Spinal cord (tissue), 10 donors: ENCODE data around the gene PRTFDC1. TPM values are rescaled to one million over a fixed set of nuclear protein-coding genes. Genes with fewer than 3 reads are reported as not detected.

Source experiments
- DNase-seq, 6 donors: peaks; one replicate each; pipeline versions ENCODE4 v3.0.0 to v3.0.0-alpha.2; 2013 to 2015; ENCODE audit warnings: low spot score in 6 of 6, low read depth in 4 of 6
- H3K27ac ChIP-seq: one replicate; pipeline ENCODE4 v1.5.1; 2013; ENCODE audit warnings: low read depth, low read length, control low read depth
- H3K27me3 ChIP-seq: one replicate; pipeline ENCODE4 v1.6.1; 2013; ENCODE audit warnings: low read length; ENCODE audit not compliant: control insufficient read depth, insufficient read depth
- H3K36me3 ChIP-seq: one replicate; pipeline ENCODE4 v1.6.1; 2013; ENCODE audit warnings: low read length; ENCODE audit not compliant: control insufficient read depth, insufficient read depth
- H3K4me1 ChIP-seq: one replicate; pipeline ENCODE4 v1.6.1; 2013; ENCODE audit warnings: low read length; ENCODE audit not compliant: control insufficient read depth, insufficient read depth
- H3K4me3 ChIP-seq: one replicate; pipeline ENCODE4 v1.5.1; 2013; ENCODE audit warnings: low read depth, low read length, control low read depth
- H3K9me3 ChIP-seq: one replicate; pipeline ENCODE4 v1.6.1; 2013; ENCODE audit warnings: low read length; ENCODE audit not compliant: control insufficient read depth, insufficient read depth
- WGBS: methylation state at CpG from one replicate; pipeline ENCODE4 v1.1.5; 2013; ENCODE audit warnings: missing lambda C conversion rate; ENCODE audit not compliant: insufficient coverage; 5-methylcytosine and 5-hydroxymethylcytosine counted together
- polyA plus RNA-seq, 2 donors: library from polyadenylated mRNA; unstranded; fragments of 120-200 nt; gene quantifications; one replicate each; pipeline ENCODE4 v1.2.1, GENCODE V29; 2013; ENCODE audit not compliant: insufficient read length in 2 of 2
- total RNA-seq, 2 donors: library from RNA; depleted of rRNA in 1 of 2; stranded (reverse); fragments of 120-200 nt in 1 of 2; fragments of >200 nt in 1 of 2; gene quantifications; one replicate each; pipeline versions ENCODE4 v1.2.3 to v1.2.4, GENCODE V29; 2013 to 2014
- donor health status: healthy.

PRTFDC1 gene
- total and polyA plus RNA-seq, 4 donors: 28.7 to 45.4 (median 36.5) TPM

- Histone ChIP-seq H3K9me3 (no peaks in the 10 kb centered on the region), H3K4me1 (peaks cover 4% of the 10 kb centered on the region), H3K4me3 (no peak overlapping the region), H3K36me3 (peaks cover 2% of the 10 kb centered on the region), H3K27ac (no peak overlapping the region), H3K27me3 (no peaks in the 10 kb centered on the region)
- DNase-seq: no peak
Observed at GRCh38 chr10:24853661-24854060, 98.7 kb downstream of the PRTFDC1 start.

- Histone ChIP-seq H3K27ac (no peak overlapping the region), H3K9me3 (no peaks in the 10 kb centered on the region), H3K27me3 (no peaks in the 10 kb centered on the region), H3K4me3 (no peak overlapping the region), H3K4me1 (peaks cover 4% of the 10 kb centered on the region), H3K36me3 (peaks cover 2% of the 10 kb centered on the region)
- peak in 2 of 6 donors; percentile 81 to 92 for DNase-seq
- WGBS: 28% methylated on average over 11 of the region's 11 CpGs
Observed at GRCh38 chr10:24851629-24852028, 100.8 kb downstream of the PRTFDC1 start.

- peaks cover 2% of the 10 kb centered on the region for H3K36me3 ChIP-seq
- WGBS: 40% methylated on average over 1 of the region's 1 CpG
- DNase-seq: no peak
- H3K9me3 ChIP-seq: no peaks in the 10 kb centered on the region
- H3K4me3 ChIP-seq: no peak overlapping the region
- no peak overlapping the region for H3K27ac ChIP-seq
- peaks cover 4% of the 10 kb centered on the region for H3K4me1 ChIP-seq
- H3K27me3 ChIP-seq: no peaks in the 10 kb centered on the region
Observed at GRCh38 chr10:24850727-24851296, 101.6 kb downstream of the PRTFDC1 start.

GRCh38 chr10:24849501-24850299 is 102.7 kb downstream of the PRTFDC1 start:
- H3K9me3 ChIP-seq: no peaks in the 10 kb centered on the region

GRCh38 chr10:24849051-24849450 is 103.4 kb downstream of the PRTFDC1 start:
- Histone ChIP-seq H3K27me3 (no peaks in the 10 kb centered on the region), H3K27ac (no peak overlapping the region), H3K36me3 (no peaks in the 10 kb centered on the region), H3K4me1 (peaks cover 4% of the 10 kb centered on the region), H3K4me3 (peak overlapping the region; percentile 2), H3K9me3 (no peaks in the 10 kb centered on the region)
- peak in 2 of 6 donors; percentile 82 to 85 for DNase-seq
- 12% methylated on average over 4 of the region's 6 CpGs for WGBS

More at GRCh38 chr10:24849501-24850299, 102.7 kb downstream of the PRTFDC1 start:
- DNase-seq: peak in 2 of 6 donors; percentile 60 to 79
- Histone ChIP-seq H3K4me1 (peaks cover 4% of the 10 kb centered on the region), H3K27me3 (no peaks in the 10 kb centered on the region), H3K4me3 (no peak overlapping the region), H3K36me3 (no peaks in the 10 kb centered on the region), H3K27ac (no peak overlapping the region)
- 50% methylated on average over 1 of the region's 9 CpGs for WGBS

- Histone ChIP-seq H3K4me1 (peaks cover 4% of the 10 kb centered on the region), H3K36me3 (no peaks in the 10 kb centered on the region), H3K4me3 (no peak overlapping the region), H3K27me3 (no peaks in the 10 kb centered on the region), H3K9me3 (no peaks in the 10 kb centered on the region), H3K27ac (no peak overlapping the region)
- peak in 2 of 6 donors; percentile 69 to 70 for DNase-seq
- no CpG with 5 or more reads among the region's 6 CpGs for WGBS
Observed at GRCh38 chr10:24848195-24848594, 104.2 kb downstream of the PRTFDC1 start.

GRCh38 chr10:24847112-24848070 is 105.0 kb downstream of the PRTFDC1 start:
- 100% methylated on average over 1 of the region's 13 CpGs for WGBS
- no peak overlapping the region for H3K4me3 ChIP-seq

GRCh38 chr10:24844742-24845141 is 107.7 kb downstream of the PRTFDC1 start:
- no peak overlapping the region for H3K4me3 ChIP-seq
- WGBS: 83% methylated on average over 1 of the region's 2 CpGs
- no peak overlapping the region for H3K27ac ChIP-seq
- no peaks in the 10 kb centered on the region for H3K4me1 ChIP-seq
- no peak for DNase-seq
- H3K27me3 ChIP-seq: no peaks in the 10 kb centered on the region
- no peaks in the 10 kb centered on the region for H3K9me3 ChIP-seq
- H3K36me3 ChIP-seq: no peaks in the 10 kb centered on the region

More at GRCh38 chr10:24847112-24848070, 105.0 kb downstream of the PRTFDC1 start:
- Histone ChIP-seq H3K4me1 (peaks cover 4% of the 10 kb centered on the region), H3K9me3 (no peaks in the 10 kb centered on the region), H3K27me3 (no peaks in the 10 kb centered on the region), H3K27ac (no peak overlapping the region), H3K36me3 (no peaks in the 10 kb centered on the region)
- DNase-seq: peak in 2 of 6 donors; percentile 53 to 69

GRCh38 chr10:24843256-24843655 is 109.2 kb downstream of the PRTFDC1 start:
- no peak for DNase-seq
- Histone ChIP-seq H3K4me1 (no peaks in the 10 kb centered on the region), H3K9me3 (no peaks in the 10 kb centered on the region), H3K27me3 (no peaks in the 10 kb centered on the region), H3K4me3 (no peak overlapping the region), H3K36me3 (no peaks in the 10 kb centered on the region), H3K27ac (no peak overlapping the region)
- WGBS: 92% methylated on average over 1 of the region's 2 CpGs
